ENCODE data around the gene UTP20. TPM values are rescaled to one million over a fixed set of nuclear protein-coding genes. Genes with fewer than 3 reads are reported as not detected.
A peak's percentile ranks its signal among the peaks of the same experiment; 100 is the strongest.

Gene UTP20
- total and polyA plus RNA-seq, 3 experiments from 2014 or later: 5.8 to 58.8 (median 58.6) TPM

DNA sequence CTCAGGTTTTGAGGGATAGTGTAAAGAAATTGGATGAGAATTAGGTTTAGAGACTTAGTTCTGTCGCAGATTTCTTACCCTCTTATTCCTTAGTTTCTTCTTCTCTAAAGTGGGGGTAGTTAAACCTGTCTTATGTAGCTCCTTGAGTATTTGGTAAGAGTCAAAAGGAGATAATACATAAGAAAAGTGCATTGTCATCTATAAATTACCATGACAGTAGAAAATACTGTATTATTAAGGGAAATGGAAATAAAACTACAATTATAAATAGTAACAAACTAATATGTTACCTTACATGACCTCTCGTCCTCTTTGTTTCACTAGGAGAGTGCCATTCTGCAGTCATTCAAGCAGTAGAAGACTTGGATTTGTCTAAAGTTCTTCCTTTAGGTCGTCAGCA is 49.0 kb downstream of the UTP20 start:
- Histone ChIP-seq H3K27ac (ENCODE audit: low read depth, low read length) (no peak overlapping the region), H3K27me3 (ENCODE audit: insufficient read depth, low read length, poor library complexity, severe bottlenecking) (no peaks in the 10 kb centered on the region), H3K9me3 (ENCODE audit: low read length) (no peaks in the 10 kb centered on the region), H3K4me1 (ENCODE audit: insufficient read depth, low read length) (no peaks in the 10 kb centered on the region), H3K4me3 (ENCODE audit: low read length) (no peak overlapping the region), H3K36me3 (ENCODE audit: insufficient read depth, low read length) (peaks cover 27% of the 10 kb centered on the region)
- Mint-ChIP-seq H3K9me3 (no peaks in the 10 kb centered on the region), H3K4me3 (no peak overlapping the region), H3K36me3 (peaks cover 6 to 83% (median 36%) of the 10 kb centered on the region in 3 donors), H3K4me1 (no peaks in the 10 kb centered on the region), H3K27me3 (no peaks in the 10 kb centered on the region), H3K27ac (no peak overlapping the region)
- CTCF ChIA-PET: no interaction called here
- no peak for DNase-seq
- POLR2A ChIA-PET: no interaction called here

DNA sequence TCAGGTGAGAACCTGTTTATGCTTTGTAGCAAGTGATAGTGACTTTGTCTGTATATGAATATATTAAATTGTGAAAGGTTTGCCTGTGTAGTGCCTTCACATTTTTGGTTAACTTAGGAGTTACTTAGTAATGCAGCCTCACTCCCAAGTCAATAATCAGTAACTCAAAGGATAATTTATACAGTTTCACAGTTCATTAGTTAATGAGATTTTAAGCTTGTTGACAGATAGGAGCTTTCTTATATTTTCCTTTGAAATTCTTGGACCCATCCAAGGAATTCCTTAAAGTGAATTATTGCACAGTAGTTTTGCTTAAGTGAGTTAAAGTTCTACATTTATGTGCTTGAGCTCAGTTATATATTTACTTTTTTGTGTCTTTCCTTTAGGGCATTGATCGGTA is 50.7 kb downstream of the UTP20 start:
- H3K27ac ChIP-seq (ENCODE audit: low read depth, low read length): no peak overlapping the region
- Mint-ChIP-seq H3K9me3 (no peaks in the 10 kb centered on the region), H3K4me1 (no peaks in the 10 kb centered on the region), H3K4me3 (no peak overlapping the region), H3K36me3 (peaks cover 6 to 87% (median 36%) of the 10 kb centered on the region in 3 donors), H3K27me3 (no peaks in the 10 kb centered on the region), H3K27ac (peak overlapping the region in 2 of 8 donors; percentile 17 to 64)
- CTCF ChIA-PET: interaction anchor here (1.1 kb wide), 1 partner anchor 17 kb away, joined by 3 read pairs; no protein-coding TSS in a partner anchor
- H3K27me3 ChIP-seq (ENCODE audit: insufficient read depth, low read length, poor library complexity, severe bottlenecking): no peaks in the 10 kb centered on the region
- POLR2A ChIA-PET: no interaction called here
- DNase-seq: no peak
- no peak overlapping the region for H3K4me3 ChIP-seq (ENCODE audit: low read length)
- no peaks in the 10 kb centered on the region for H3K4me1 ChIP-seq (ENCODE audit: insufficient read depth, low read length)
- peaks cover 21% of the 10 kb centered on the region for H3K36me3 ChIP-seq (ENCODE audit: insufficient read depth, low read length)
- no peaks in the 10 kb centered on the region for H3K9me3 ChIP-seq (ENCODE audit: low read length)

DNA sequence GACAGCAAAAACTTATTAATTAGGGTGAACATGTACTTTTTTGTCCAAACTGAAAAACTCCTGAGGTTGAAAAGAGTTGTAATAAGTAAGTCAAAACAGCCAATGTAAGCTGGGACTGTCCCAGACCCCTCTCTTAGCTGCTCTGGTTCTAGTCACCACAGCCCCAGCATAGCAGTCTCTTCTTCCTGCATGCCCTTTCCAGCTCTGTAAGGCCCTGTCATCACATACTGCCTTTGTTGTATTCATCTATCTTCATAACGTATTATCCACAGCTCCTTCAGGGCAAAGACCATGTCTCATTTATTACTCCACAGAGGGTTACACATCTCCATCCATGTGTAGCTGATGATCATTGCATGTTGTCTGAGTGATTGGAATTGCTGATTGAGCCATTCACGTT is 56.5 kb downstream of the UTP20 start:
- H3K36me3 ChIP-seq (ENCODE audit: insufficient read depth, low read length): peaks cover 10% of the 10 kb centered on the region
- H3K27me3 ChIP-seq (ENCODE audit: insufficient read depth, low read length, poor library complexity, severe bottlenecking): no peaks in the 10 kb centered on the region
- Mint-ChIP-seq H3K27ac (peak overlapping the region in 2 of 8 donors; percentile 40 to 76), H3K27me3 (no peaks in the 10 kb centered on the region), H3K36me3 (peaks cover 0 to 75% (median 27%) of the 10 kb centered on the region in 3 donors), H3K4me1 (no peaks in the 10 kb centered on the region), H3K4me3 (no peak overlapping the region), H3K9me3 (no peaks in the 10 kb centered on the region)
- H3K4me1 ChIP-seq (ENCODE audit: insufficient read depth, low read length): no peaks in the 10 kb centered on the region
- H3K27ac ChIP-seq (ENCODE audit: low read depth, low read length): no peak overlapping the region
- no peak for DNase-seq
- ChIA-PET POLR2A (no interaction called here), CTCF (no interaction called here)
- H3K9me3 ChIP-seq (ENCODE audit: low read length): no peaks in the 10 kb centered on the region
- no peak overlapping the region for H3K4me3 ChIP-seq (ENCODE audit: low read length)

DNA sequence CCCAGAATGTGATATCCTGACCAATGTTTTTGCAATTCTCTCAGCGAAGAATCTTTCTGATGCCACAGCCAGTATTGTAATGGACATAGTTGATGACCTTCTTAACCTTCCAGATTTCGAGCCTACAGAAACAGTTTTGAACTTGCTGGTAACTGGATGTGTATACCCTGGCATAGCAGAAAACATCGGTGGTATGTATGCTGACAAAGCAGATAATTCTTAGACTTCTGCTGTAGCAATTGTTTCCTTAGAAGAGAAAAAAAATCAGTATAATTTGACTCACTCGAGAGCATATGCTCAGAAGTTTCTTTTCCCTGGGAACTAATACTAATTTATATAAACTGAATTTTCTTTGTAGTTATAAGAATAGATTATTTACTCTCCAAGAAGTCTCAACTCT is 58.2 kb downstream of the UTP20 start:
- no peak overlapping the region for H3K4me3 ChIP-seq (ENCODE audit: low read length)
- peaks cover 17% of the 10 kb centered on the region for H3K36me3 ChIP-seq (ENCODE audit: insufficient read depth, low read length)
- Mint-ChIP-seq H3K9me3 (no peaks in the 10 kb centered on the region), H3K27me3 (no peaks in the 10 kb centered on the region), H3K4me3 (no peak overlapping the region), H3K36me3 (peaks cover 0 to 74% (median 25%) of the 10 kb centered on the region in 3 donors), H3K27ac (no peak overlapping the region), H3K4me1 (no peaks in the 10 kb centered on the region)
- H3K4me1 ChIP-seq (ENCODE audit: insufficient read depth, low read length): no peaks in the 10 kb centered on the region
- H3K27me3 ChIP-seq (ENCODE audit: insufficient read depth, low read length, poor library complexity, severe bottlenecking): no peaks in the 10 kb centered on the region
- no peak overlapping the region for H3K27ac ChIP-seq (ENCODE audit: low read depth, low read length)
- no peaks in the 10 kb centered on the region for H3K9me3 ChIP-seq (ENCODE audit: low read length)
- POLR2A ChIA-PET: interaction anchor here (0.5 kb wide), 1 partner anchor 421 kb away, joined by 6 read pairs; no protein-coding TSS in a partner anchor
- CTCF ChIA-PET: interaction anchor here (1.0 kb wide), 1 partner anchor 14 kb away, joined by 3 read pairs; no protein-coding TSS in a partner anchor
- no peak for DNase-seq

DNA sequence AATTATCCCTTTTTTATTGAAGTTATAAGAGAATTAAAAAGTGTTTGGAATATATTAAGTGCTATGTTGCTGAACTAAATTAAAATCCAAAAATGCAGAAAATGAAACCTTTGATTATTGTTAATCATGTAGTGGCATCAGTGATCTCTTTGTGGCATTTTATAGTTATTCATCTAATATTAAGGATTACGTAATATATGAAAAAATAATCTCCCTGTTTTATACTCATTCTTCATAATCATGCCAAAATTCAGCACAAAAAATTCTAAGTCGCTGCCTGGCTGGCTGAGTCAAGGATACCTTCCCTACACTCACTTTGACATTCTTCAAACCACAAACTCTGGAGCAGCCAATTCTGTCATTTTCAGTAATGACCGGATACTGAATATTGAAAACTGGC is 64.0 kb downstream of the UTP20 start:
- ChIA-PET POLR2A (no interaction called here), CTCF (no interaction called here)
- no peaks in the 10 kb centered on the region for H3K27me3 ChIP-seq (ENCODE audit: insufficient read depth, low read length, poor library complexity, severe bottlenecking)
- no peak overlapping the region for H3K4me3 ChIP-seq (ENCODE audit: low read length)
- Mint-ChIP-seq H3K27ac (no peak overlapping the region), H3K4me3 (no peak overlapping the region), H3K27me3 (no peaks in the 10 kb centered on the region), H3K9me3 (peaks cover 0 to under 1% (median 0%) of the 10 kb centered on the region in 5 donors), H3K4me1 (no peaks in the 10 kb centered on the region), H3K36me3 (peaks cover 31 to 84% (median 31%) of the 10 kb centered on the region in 3 donors)
- DNase-seq: no peak
- no peaks in the 10 kb centered on the region for H3K9me3 ChIP-seq (ENCODE audit: low read length)
- no peaks in the 10 kb centered on the region for H3K4me1 ChIP-seq (ENCODE audit: insufficient read depth, low read length)
- H3K27ac ChIP-seq (ENCODE audit: low read depth, low read length): no peak overlapping the region
- peaks cover 27% of the 10 kb centered on the region for H3K36me3 ChIP-seq (ENCODE audit: insufficient read depth, low read length)

DNA sequence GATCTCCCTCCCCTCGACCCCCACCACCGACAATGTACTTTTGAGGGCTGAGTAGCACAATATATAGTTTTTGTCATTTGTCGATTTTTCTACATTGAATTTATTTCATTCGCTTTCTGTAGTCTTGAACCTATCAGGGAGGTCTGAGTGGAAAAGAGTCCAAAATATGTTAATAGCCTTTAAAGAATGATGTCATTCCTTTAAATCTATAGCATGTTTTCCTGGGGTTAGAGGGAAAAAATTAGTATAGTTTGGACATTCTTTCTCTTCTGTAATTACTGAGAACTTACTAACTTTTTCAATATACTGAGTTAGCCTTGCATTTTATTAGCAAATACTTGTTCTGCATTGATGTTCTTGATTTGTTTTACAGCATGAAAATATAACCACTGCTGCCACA is 71.8 kb downstream of the UTP20 start:
- Mint-ChIP-seq H3K27ac (no peak overlapping the region), H3K4me1 (no peaks in the 10 kb centered on the region), H3K9me3 (peaks cover 0 to 4% (median 0%) of the 10 kb centered on the region in 5 donors), H3K4me3 (no peak overlapping the region), H3K36me3 (peaks cover 24 to 90% (median 35%) of the 10 kb centered on the region in 3 donors), H3K27me3 (no peaks in the 10 kb centered on the region)
- Histone ChIP-seq H3K4me1 (ENCODE audit: insufficient read depth, low read length) (no peaks in the 10 kb centered on the region), H3K27me3 (ENCODE audit: insufficient read depth, low read length, poor library complexity, severe bottlenecking) (no peaks in the 10 kb centered on the region), H3K36me3 (ENCODE audit: insufficient read depth, low read length) (peaks cover 15% of the 10 kb centered on the region), H3K27ac (ENCODE audit: low read depth, low read length) (no peak overlapping the region), H3K4me3 (ENCODE audit: low read length) (no peak overlapping the region), H3K9me3 (ENCODE audit: low read length) (no peaks in the 10 kb centered on the region)
- no peak for DNase-seq
- ChIA-PET POLR2A (no interaction called here), CTCF (no interaction called here)

DNA sequence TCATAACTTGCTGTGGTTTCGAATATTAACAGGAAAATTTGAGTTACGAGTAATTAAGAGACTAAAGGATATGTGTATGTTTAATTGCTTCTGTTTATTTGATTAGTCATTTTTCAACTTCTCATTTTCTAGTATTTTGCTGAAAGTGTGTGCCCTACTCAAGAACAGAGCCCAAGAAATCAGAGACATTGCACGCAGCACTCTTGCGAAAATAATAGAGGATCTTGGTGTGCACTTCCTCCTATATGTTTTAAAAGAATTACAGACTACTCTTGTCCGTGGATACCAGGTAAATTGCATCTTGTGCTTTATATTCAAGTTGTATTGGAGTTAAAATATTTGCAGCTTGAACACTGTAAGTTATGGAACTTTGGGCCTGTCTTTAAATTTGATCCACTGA is 76.9 kb downstream of the UTP20 start:
- Mint-ChIP-seq H3K4me1 (peaks cover 0 to 2% (median 0%) of the 10 kb centered on the region in 3 donors), H3K27me3 (no peaks in the 10 kb centered on the region), H3K36me3 (peaks cover 3 to 87% (median 31%) of the 10 kb centered on the region in 3 donors), H3K4me3 (no peak overlapping the region), H3K9me3 (no peaks in the 10 kb centered on the region), H3K27ac (peak overlapping the region in 2 of 8 donors; percentile 12 to 29)
- H3K4me1 ChIP-seq (ENCODE audit: insufficient read depth, low read length): no peaks in the 10 kb centered on the region
- no peak overlapping the region for H3K4me3 ChIP-seq (ENCODE audit: low read length)
- POLR2A ChIA-PET: no interaction called here
- no peak for DNase-seq
- no peaks in the 10 kb centered on the region for H3K27me3 ChIP-seq (ENCODE audit: insufficient read depth, low read length, poor library complexity, severe bottlenecking)
- H3K9me3 ChIP-seq (ENCODE audit: low read length): no peaks in the 10 kb centered on the region
- H3K27ac ChIP-seq (ENCODE audit: low read depth, low read length): no peak overlapping the region
- CTCF ChIA-PET: no interaction called here
- peaks cover 8% of the 10 kb centered on the region for H3K36me3 ChIP-seq (ENCODE audit: insufficient read depth, low read length)

DNA sequence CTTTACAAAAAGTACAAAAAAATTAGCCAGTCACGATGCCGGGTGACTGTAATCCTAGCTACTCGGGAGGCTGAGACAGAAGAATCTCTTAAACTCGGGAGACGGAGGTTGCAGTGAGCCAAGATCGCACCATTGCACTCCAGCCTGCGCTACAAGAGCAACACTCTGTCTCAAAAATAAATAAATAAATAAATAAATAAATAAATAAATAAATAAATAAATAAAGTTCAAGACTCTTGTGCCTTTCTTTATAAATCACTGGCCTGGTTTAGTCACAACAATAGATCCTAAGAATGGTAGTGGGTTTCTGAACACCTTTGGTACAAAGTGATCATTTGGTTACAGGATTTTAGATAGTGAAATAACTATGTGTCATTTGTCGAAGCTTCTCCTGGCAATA is 81.5 kb downstream of the UTP20 start:
- no peak for DNase-seq
- H3K27ac Mint-ChIP-seq: no peak overlapping the region
- H3K36me3 Mint-ChIP-seq: peaks cover 9 to 82% (median 37%) of the 10 kb centered on the region in 3 donors
- H3K4me3 Mint-ChIP-seq: no peak overlapping the region
- Histone ChIP-seq H3K4me1 (ENCODE audit: insufficient read depth, low read length) (no peaks in the 10 kb centered on the region), H3K27ac (ENCODE audit: low read depth, low read length) (no peak overlapping the region), H3K9me3 (ENCODE audit: low read length) (no peaks in the 10 kb centered on the region), H3K4me3 (ENCODE audit: low read length) (no peak overlapping the region), H3K27me3 (ENCODE audit: insufficient read depth, low read length, poor library complexity, severe bottlenecking) (no peaks in the 10 kb centered on the region), H3K36me3 (ENCODE audit: insufficient read depth, low read length) (peaks cover 7% of the 10 kb centered on the region)
- ChIA-PET CTCF (no interaction called here), POLR2A (no interaction called here)
- peaks cover 0 to 3% (median 0%) of the 10 kb centered on the region in 3 donors for H3K4me1 Mint-ChIP-seq
- no peaks in the 10 kb centered on the region for H3K9me3 Mint-ChIP-seq
- no peaks in the 10 kb centered on the region for H3K27me3 Mint-ChIP-seq

DNA sequence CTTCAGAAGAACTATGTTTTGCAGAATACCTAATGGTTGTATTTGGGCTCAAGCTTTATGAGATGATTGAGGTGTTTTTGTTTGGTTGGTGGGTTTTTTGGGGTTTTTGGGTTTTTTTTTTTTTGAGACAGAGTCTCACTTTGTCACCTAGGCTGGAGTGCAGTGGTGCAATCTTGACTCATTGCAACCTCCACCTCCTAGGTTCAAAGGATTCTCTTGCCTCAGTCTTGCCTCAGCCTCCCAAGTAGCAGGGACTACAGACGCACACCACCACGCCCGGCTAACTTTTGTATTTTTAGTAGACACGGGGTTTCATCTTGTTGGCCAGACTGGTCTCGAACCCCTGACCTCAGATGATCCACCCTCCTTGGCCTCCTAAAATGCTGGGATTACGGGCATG is 88.1 kb downstream of the UTP20 start:
- no peak overlapping the region for H3K4me3 ChIP-seq (ENCODE audit: low read length)
- H3K9me3 Mint-ChIP-seq: no peaks in the 10 kb centered on the region
- peak overlapping the region in 2 of 8 donors; percentile 57 to 69 for H3K27ac Mint-ChIP-seq
- no peak overlapping the region for H3K4me3 Mint-ChIP-seq
- no peaks in the 10 kb centered on the region for H3K27me3 Mint-ChIP-seq
- H3K36me3 ChIP-seq (ENCODE audit: insufficient read depth, low read length): peaks cover 34% of the 10 kb centered on the region
- no peaks in the 10 kb centered on the region for H3K4me1 Mint-ChIP-seq
- H3K36me3 Mint-ChIP-seq: peaks cover 17 to 86% (median 41%) of the 10 kb centered on the region in 3 donors
- no peak for DNase-seq
- ChIA-PET POLR2A (no interaction called here), CTCF (no interaction called here)
- no peaks in the 10 kb centered on the region for H3K4me1 ChIP-seq (ENCODE audit: insufficient read depth, low read length)
- H3K9me3 ChIP-seq (ENCODE audit: low read length): no peaks in the 10 kb centered on the region
- no peak overlapping the region for H3K27ac ChIP-seq (ENCODE audit: low read depth, low read length)
- no peaks in the 10 kb centered on the region for H3K27me3 ChIP-seq (ENCODE audit: insufficient read depth, low read length, poor library complexity, severe bottlenecking)
